ENCODE results near the gene VGF.

Gene VGF

DNA sequence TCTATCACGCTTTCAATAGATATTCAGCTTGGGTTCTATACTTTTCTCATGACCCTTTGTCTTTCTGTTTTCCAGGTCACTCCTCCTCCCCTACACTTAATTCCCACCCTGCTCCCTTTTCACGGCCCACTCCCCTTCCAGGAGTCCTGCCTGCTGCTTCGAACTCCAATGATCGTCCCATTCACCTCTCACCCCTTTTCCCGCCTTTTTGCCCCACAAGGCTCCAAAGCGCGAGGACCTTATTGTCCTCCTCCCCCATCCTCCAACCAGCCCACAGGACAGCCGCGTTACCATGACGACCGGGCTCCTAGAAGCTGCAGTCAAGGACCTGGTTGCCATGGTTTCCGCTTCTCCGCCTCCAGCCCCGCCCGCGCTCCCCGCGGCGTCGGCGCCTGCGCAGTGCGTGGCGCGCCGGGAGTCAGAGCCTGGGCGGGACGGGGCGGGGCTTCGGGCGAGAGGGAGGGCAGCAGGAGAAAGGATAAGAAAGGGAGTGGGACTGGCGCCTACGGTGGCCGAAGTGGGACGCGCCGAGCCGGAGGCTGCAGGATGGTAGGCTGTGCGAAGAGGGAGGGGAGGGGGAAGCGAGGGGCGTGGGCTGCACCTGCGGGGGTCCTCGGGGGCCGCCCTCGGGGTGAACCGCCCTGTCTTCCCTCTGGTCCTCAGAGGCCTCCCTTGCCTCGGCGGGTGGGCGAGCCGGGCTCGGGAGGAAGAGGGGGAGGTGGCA is 11.2 kb downstream of the VGF start, which contains the start of gene AP1S1 (continued):
- TF ChIP-seq, protein P1, sequence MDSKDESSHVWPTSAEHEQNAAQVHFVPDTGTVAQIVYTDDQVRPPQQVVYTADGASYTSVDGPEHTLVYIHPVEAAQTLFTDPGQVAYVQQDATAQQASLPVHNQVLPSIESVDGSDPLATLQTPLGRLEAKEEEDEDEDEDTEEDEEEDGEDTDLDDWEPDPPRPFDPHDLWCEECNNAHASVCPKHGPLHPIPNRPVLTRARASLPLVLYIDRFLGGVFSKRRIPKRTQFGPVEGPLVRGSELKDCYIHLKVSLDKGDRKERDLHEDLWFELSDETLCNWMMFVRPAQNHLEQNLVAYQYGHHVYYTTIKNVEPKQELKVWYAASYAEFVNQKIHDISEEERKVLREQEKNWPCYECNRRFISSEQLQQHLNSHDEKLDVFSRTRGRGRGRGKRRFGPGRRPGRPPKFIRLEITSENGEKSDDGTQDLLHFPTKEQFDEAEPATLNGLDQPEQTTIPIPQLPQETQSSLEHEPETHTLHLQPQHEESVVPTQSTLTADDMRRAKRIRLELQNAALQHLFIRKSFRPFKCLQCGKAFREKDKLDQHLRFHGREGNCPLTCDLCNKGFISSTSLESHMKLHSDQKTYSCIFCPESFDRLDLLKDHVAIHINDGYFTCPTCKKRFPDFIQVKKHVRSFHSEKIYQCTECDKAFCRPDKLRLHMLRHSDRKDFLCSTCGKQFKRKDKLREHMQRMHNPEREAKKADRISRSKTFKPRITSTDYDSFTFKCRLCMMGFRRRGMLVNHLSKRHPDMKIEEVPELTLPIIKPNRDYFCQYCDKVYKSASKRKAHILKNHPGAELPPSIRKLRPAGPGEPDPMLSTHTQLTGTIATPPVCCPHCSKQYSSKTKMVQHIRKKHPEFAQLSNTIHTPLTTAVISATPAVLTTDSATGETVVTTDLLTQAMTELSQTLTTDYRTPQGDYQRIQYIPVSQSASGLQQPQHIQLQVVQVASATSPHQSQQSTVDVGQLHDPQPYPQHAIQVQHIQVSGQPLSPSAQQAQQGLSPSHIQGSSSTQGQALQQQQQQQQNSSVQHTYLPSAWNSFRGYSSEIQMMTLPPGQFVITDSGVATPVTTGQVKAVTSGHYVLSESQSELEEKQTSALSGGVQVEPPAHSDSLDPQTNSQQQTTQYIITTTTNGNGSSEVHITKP (tag by site-specific recombination; IDR thresholded peaks at IDR 0.05): peak; percentile 68
- TF ChIP-seq YY1 (tag by site-specific recombination; IDR thresholded peaks at IDR 0.05): no peak
- TF ChIP-seq HOXC10 (CRISPR knock-in tag; IDR thresholded peaks at IDR 0.05): no peak
- no peak for TF ChIP-seq ZNF223 (tag by site-specific recombination; IDR thresholded peaks at IDR 0.05)
- peak; percentile 73 for TF ChIP-seq ZNF335 (tag by site-specific recombination; conservative IDR thresholded peaks at IDR 0.05)
- peak; percentile 84 for TF ChIP-seq KLF9 (tag by site-specific recombination; IDR thresholded peaks at IDR 0.05; ENCODE audit: low read depth)
- TF ChIP-seq, protein P2, sequence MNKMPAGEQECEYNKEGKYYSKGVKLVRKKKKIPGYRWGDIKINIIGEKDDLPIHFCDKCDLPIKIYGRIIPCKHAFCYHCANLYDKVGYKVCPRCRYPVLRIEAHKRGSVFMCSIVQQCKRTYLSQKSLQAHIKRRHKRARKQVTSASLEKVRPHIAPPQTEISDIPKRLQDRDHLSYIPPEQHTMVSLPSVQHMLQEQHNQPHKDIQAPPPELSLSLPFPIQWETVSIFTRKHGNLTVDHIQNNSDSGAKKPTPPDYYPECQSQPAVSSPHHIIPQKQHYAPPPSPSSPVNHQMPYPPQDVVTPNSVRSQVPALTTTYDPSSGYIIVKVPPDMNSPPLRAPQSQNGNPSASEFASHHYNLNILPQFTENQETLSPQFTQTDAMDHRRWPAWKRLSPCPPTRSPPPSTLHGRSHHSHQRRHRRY (tag by site-specific recombination; IDR thresholded peaks at IDR 0.05): no peak
- TF ChIP-seq, protein P3, sequence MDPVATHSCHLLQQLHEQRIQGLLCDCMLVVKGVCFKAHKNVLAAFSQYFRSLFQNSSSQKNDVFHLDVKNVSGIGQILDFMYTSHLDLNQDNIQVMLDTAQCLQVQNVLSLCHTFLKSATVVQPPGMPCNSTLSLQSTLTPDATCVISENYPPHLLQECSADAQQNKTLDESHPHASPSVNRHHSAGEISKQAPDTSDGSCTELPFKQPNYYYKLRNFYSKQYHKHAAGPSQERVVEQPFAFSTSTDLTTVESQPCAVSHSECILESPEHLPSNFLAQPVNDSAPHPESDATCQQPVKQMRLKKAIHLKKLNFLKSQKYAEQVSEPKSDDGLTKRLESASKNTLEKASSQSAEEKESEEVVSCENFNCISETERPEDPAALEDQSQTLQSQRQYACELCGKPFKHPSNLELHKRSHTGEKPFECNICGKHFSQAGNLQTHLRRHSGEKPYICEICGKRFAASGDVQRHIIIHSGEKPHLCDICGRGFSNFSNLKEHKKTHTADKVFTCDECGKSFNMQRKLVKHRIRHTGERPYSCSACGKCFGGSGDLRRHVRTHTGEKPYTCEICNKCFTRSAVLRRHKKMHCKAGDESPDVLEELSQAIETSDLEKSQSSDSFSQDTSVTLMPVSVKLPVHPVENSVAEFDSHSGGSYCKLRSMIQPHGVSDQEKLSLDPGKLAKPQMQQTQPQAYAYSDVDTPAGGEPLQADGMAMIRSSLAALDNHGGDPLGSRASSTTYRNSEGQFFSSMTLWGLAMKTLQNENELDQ (tag by site-specific recombination; IDR thresholded peaks at IDR 0.05; ENCODE audit: low read depth): no peak
- TF ChIP-seq ZNF623 (tag by site-specific recombination; IDR thresholded peaks at IDR 0.05): no peak
- TF ChIP-seq ZBTB7A (tag by site-specific recombination; IDR thresholded peaks at IDR 0.05; ENCODE audit: low read depth): no peak
- no peak for TF ChIP-seq ZNF549 (tag by site-specific recombination; IDR thresholded peaks at IDR 0.05)
- TF ChIP-seq ZNF394 (tag by site-specific recombination; IDR thresholded peaks at IDR 0.05; ENCODE audit: borderline replicate concordance): peak; percentile 94
- TF ChIP-seq ZNF768 (tag by site-specific recombination; IDR thresholded peaks at IDR 0.05): no peak
- TF ChIP-seq, protein P4, sequence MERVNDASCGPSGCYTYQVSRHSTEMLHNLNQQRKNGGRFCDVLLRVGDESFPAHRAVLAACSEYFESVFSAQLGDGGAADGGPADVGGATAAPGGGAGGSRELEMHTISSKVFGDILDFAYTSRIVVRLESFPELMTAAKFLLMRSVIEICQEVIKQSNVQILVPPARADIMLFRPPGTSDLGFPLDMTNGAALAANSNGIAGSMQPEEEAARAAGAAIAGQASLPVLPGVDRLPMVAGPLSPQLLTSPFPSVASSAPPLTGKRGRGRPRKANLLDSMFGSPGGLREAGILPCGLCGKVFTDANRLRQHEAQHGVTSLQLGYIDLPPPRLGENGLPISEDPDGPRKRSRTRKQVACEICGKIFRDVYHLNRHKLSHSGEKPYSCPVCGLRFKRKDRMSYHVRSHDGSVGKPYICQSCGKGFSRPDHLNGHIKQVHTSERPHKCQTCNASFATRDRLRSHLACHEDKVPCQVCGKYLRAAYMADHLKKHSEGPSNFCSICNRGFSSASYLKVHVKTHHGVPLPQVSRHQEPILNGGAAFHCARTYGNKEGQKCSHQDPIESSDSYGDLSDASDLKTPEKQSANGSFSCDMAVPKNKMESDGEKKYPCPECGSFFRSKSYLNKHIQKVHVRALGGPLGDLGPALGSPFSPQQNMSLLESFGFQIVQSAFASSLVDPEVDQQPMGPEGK (tag by site-specific recombination; IDR thresholded peaks at IDR 0.05): peak; percentile 77
- TF ChIP-seq ZNF423 (tag by site-specific recombination; IDR thresholded peaks at IDR 0.05): 0 out of 2 replicates have a peak, but pooled peaks have one; percentile 13
- peak; percentile 69 for TF ChIP-seq ZBTB17 (tag by site-specific recombination; IDR thresholded peaks at IDR 0.05)
- TF ChIP-seq GLIS2 (tag by site-specific recombination; IDR thresholded peaks at IDR 0.05): peak; percentile 86
- TF ChIP-seq ZNF830 (tag by site-specific recombination; IDR thresholded peaks at IDR 0.05; ENCODE audit: low read depth): no peak
- no peak for TF ChIP-seq ZNF701 (tag by site-specific recombination; IDR thresholded peaks at IDR 0.05)
- TF ChIP-seq KLF7 (tag by site-specific recombination; IDR thresholded peaks at IDR 0.05; ENCODE audit: borderline replicate concordance): peak; percentile 47; the same call in 1 of the 2 replicates
- peak; percentile 74; the same call in 1 of the 2 replicates for TF ChIP-seq ZNF324 (tag by site-specific recombination; IDR thresholded peaks at IDR 0.05)
- no peak for TF ChIP-seq ZNF211 (tag by site-specific recombination; IDR thresholded peaks at IDR 0.05; ENCODE audit: low read depth)
- TF ChIP-seq, protein P5, sequence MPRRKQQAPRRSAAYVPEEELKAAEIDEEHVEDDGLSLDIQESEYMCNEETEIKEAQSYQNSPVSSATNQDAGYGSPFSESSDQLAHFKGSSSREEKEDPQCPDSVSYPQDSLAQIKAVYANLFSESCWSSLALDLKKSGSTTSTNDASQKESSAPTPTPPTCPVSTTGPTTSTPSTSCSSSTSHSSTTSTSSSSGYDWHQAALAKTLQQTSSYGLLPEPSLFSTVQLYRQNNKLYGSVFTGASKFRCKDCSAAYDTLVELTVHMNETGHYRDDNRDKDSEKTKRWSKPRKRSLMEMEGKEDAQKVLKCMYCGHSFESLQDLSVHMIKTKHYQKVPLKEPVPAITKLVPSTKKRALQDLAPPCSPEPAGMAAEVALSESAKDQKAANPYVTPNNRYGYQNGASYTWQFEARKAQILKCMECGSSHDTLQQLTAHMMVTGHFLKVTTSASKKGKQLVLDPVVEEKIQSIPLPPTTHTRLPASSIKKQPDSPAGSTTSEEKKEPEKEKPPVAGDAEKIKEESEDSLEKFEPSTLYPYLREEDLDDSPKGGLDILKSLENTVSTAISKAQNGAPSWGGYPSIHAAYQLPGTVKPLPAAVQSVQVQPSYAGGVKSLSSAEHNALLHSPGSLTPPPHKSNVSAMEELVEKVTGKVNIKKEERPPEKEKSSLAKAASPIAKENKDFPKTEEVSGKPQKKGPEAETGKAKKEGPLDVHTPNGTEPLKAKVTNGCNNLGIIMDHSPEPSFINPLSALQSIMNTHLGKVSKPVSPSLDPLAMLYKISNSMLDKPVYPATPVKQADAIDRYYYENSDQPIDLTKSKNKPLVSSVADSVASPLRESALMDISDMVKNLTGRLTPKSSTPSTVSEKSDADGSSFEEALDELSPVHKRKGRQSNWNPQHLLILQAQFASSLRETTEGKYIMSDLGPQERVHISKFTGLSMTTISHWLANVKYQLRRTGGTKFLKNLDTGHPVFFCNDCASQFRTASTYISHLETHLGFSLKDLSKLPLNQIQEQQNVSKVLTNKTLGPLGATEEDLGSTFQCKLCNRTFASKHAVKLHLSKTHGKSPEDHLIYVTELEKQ (tag by site-specific recombination; IDR thresholded peaks at IDR 0.05; ENCODE audit: borderline replicate concordance): no peak
- TF ChIP-seq ZBTB1 (tag by site-specific recombination; IDR thresholded peaks at IDR 0.05): no peak
- TF ChIP-seq ZNF777 (tag by site-specific recombination; IDR thresholded peaks at IDR 0.05; ENCODE audit: borderline replicate concordance): no peak
- TF ChIP-seq ZNF169 (tag by site-specific recombination; IDR thresholded peaks at IDR 0.05): no peak
- peak; percentile 67 for TF ChIP-seq GLIS1 (tag by site-specific recombination; IDR thresholded peaks at IDR 0.05)

Measured in HEK293 (cell line).